AG09319 (cell line): ENCODE results near the gene LPP.

Experiments used
- DNase-seq: peaks from one replicate; pipeline ENCODE4 v3.0.0-alpha.2; 2010; ENCODE audit warnings: low read depth; ENCODE audit errors: extremely low read depth
- TF ChIP-seq, protein P1 (sequence below): IDR thresholded peaks from 2 replicates; pipeline ENCODE4 v1.5.1; 2011; ENCODE audit warnings: low read depth, mild to moderate bottlenecking, inconsistent platforms, low read length, moderate library complexity

The LPP gene

DNA sequence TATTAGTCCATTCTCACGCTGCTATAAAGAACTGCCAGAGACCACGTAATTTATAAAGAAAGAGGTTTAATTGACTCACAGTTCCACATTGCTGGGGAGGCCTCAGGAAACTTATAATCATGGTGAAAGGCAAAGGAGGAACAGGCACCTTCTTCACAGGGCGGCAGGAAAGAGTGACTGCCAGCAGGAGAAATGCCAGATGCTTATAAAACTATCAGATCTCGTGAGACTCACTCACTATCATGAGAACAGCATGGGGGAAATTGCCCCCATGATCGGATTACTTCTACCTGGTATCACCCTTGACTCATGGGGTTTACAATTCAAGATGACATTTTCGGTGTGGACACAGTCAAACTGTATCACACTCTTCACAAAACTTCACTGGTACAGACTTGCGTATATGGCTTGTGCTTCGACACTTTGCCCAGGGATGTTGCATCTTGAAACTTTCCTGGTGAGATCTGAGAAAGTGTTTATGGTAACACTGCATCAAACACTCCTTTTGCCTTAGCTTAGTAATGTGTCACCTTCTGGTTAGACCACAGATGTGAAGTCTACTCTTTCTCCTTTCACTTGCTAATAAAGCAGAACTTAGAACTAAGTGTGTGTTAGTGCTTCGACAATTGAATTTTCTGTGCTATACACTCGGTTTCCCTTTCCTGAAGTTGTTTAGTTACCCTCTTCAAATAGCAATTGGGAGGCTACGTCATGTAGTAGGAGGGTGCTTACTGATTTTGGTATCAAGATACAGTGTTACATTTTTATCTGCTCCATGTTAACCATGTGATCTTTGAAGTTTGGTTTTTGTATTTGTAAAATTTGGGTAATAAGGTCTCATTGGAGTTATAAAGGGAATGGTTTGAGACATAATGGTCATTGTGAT lies 185.7 kb downstream of the LPP start:
- DNase-seq, result no peak
- TF ChIP-seq, protein P1, sequence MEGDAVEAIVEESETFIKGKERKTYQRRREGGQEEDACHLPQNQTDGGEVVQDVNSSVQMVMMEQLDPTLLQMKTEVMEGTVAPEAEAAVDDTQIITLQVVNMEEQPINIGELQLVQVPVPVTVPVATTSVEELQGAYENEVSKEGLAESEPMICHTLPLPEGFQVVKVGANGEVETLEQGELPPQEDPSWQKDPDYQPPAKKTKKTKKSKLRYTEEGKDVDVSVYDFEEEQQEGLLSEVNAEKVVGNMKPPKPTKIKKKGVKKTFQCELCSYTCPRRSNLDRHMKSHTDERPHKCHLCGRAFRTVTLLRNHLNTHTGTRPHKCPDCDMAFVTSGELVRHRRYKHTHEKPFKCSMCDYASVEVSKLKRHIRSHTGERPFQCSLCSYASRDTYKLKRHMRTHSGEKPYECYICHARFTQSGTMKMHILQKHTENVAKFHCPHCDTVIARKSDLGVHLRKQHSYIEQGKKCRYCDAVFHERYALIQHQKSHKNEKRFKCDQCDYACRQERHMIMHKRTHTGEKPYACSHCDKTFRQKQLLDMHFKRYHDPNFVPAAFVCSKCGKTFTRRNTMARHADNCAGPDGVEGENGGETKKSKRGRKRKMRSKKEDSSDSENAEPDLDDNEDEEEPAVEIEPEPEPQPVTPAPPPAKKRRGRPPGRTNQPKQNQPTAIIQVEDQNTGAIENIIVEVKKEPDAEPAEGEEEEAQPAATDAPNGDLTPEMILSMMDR, result no peak

DNA sequence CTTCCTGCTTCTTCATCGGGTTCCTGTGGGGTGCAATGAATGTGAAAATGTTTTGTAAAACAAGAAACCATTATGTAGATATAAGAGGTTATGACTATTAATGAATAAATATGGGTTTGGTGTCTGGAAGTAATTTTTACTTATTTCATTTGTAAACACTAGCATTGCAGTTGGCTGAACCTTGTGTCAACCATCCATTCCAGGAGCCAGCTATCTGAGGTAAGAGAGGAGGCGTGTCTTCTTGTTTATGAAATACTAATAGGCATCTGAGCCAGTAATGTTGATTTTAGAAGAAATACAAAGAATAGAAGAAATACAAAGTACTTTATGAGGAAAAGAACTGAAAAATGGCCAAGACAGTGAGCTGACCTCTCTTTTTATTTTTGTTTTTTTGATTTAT lies 187.5 kb downstream of the LPP start:
- TF ChIP-seq, protein P1, result no peak

DNA sequence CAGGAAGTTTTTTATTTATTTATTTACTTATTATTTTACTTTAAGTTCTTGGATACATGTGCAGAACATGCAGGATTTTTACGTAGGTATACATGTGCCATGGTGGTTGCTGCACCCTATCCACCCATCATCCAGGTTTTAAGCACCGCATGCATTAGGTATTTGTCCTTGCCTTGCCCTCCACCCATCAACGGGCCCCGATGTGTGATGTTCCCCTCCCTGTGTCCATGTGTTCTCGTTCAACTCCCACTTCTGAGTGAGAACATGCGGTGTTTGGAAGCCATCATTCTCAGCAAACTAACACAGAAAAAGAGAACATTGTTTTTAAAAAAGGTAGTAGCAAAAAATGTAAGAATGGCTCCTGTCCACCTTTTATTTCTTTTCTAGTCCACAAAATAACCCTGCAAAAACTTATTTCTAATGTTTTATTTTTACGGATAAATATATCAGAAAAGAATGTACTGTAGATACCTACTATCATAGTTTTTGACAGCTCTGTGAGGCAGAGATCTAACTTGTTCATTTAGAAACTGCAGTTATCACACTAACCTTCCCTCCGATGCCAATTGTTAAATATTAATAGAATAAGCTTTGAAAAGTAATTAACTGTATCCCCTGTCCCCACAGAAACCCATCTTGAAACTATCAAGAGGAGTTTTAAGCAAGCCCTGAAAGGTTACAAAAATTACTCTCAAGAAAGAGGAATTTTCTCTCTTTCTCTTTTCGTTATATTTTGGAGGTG lies 189.2 kb downstream of the LPP start:
- TF ChIP-seq, protein P1, result no peak
- DNase-seq, result no peak

More for the DNA sequence above, 187.5 kb downstream of the LPP start:
- no peak for DNase-seq

DNA sequence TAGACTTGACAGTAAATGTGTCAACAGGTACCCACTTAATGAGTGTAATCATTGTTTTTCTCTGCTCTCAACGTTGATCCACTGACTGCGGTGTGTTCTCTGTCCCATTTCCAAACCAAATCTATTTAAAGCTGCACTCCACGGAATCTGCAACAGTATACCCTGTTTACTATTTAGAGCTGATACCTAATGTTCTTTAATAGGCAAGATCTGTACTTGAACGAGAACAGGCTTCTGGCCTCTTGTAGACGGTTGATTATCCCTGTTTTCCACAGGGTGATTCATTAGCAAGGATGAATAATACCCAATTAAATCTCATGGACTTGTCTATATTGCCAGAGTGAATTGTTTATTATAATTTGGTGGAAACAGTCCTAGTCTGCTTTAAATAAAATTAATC lies 189.9 kb downstream of the LPP start:
- no peak for DNase-seq
- TF ChIP-seq, protein P1, result no peak

DNA sequence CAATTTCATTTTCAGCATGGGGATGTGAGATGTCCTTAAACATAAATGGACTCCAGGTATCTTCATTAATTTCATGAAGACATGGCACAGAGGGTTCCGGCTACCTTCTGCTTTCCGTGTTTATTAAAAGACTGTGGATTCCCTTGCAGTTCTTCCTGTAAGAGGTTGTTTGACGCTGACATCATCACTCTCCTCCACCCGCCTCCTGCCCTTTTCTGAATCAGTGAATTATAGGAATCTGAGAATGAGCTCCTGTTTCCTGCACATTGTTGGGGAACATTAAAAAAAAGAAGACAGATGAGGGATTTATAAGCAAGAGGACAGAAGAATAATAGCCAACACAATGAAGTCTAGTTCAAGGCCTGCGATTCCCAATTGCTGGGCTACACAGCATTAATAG lies 191.3 kb downstream of the LPP start:
- no peak for DNase-seq
- TF ChIP-seq, protein P1, result no peak

DNA sequence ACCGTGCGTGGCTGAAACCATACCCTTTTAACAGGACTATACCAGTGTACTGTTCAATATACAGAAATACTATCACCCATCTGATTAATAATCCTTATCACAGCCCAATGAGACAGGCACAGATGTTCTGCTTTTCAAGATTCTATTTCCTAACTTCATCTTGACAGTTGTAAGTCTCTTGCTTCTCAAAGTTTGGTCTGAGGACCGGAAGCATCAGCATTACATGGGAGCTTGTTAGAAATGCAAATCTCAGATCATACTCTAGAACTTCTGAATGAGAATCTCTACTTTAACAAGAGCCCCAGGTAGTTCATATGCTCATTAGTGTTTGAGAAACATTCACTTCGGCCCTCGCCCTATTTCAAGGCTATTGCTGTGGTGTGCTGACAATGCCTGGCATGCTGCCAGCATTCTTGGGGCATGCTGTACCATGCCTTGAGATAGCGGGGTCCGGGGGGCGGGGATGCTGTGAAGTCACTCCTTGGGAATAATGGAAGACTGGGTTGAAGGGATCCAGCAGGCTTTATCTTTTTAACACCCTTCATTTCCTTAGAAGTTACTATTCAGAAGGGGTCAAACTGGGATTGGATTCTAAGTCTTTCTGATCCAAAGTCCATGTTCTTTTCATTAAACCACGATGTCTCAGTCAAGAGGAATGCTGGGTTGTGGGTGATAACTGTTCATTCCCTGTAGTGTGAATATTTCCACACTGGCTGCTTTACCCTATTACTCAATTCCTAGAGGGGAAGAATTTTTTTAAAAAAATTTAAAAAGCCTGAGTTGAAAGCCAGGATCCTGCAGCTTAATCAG lies 194.7 kb downstream of the LPP start:
- DNase-seq, result peak; percentile 73
- TF ChIP-seq, protein P1, result no peak
